Breast epithelium (tissue), 3 donors: ENCODE results near the gene CCDC51.

ENCODE experiments used
- POLR2AphosphoS5 ChIP-seq, 3 donors: sonication (generic); formaldehyde crosslinking; IDR thresholded peaks; one replicate each; pipeline ENCODE4 v1.6.1; 2017; ENCODE audit warnings: antibody characterized with exemption in 3 of 3
- TF ChIP-seq, protein P1 (sequence below), 3 donors: fragments of 450-650 bp; IDR thresholded peaks; one replicate each; pipeline ENCODE4 v1.5.1; 2016 to 2017; ENCODE audit warnings: antibody characterized with exemption in 3 of 3, mild to moderate bottlenecking in 3 of 3, moderate library complexity in 3 of 3

DNA sequence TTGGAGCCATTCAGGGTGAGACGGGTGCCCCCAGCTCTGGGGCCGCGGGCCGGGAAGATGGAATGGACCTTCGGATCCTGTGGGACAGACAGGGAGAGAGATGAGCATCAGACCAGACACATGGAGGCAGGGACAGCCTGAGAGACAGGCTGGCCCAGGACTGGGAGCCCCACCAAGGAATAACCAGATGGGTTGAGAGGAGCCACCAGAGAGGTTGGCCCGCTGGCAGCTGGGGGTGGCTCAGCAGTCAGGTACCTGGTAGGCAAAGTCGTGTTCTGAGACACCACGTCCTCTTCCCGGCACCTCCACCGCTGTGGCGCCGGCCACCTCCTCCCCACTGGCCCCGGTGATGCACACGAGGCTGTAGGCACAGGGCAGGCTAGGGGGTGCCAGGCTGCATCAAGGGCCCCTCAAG is 23.8 kb downstream of the CCDC51 start:
- TF ChIP-seq, protein P1, sequence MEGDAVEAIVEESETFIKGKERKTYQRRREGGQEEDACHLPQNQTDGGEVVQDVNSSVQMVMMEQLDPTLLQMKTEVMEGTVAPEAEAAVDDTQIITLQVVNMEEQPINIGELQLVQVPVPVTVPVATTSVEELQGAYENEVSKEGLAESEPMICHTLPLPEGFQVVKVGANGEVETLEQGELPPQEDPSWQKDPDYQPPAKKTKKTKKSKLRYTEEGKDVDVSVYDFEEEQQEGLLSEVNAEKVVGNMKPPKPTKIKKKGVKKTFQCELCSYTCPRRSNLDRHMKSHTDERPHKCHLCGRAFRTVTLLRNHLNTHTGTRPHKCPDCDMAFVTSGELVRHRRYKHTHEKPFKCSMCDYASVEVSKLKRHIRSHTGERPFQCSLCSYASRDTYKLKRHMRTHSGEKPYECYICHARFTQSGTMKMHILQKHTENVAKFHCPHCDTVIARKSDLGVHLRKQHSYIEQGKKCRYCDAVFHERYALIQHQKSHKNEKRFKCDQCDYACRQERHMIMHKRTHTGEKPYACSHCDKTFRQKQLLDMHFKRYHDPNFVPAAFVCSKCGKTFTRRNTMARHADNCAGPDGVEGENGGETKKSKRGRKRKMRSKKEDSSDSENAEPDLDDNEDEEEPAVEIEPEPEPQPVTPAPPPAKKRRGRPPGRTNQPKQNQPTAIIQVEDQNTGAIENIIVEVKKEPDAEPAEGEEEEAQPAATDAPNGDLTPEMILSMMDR (IDR thresholded peaks at IDR 0.05): no peak
- TF ChIP-seq POLR2AphosphoS5 (IDR thresholded peaks at IDR 0.05): no peak
